Right lobe of liver (tissue), 6 donors: Measurements from ENCODE around the gene ATXN10. TPM values are rescaled to one million over a fixed set of nuclear protein-coding genes. Genes with fewer than 3 reads are reported as not detected.

Experiments used
- ATAC-seq, 4 donors: fragments of 200-7000 bp; cut with Tn5 transposase; one replicate each; pipeline ENCODE4 v1.9.1; 2020; ENCODE audit warnings: mild to moderate bottlenecking in 4 of 4, moderate library complexity in 4 of 4
- DNase-seq, 3 donors: peaks; one replicate each; pipeline ENCODE4 v3.0.0-alpha.2; 2020
- H3K27ac ChIP-seq, 3 donors: fragments of 200-600 bp; one replicate each; pipeline ENCODE4 v1.8.0; 2022
- H3K27me3 ChIP-seq, 2 donors: fragments of 200-600 bp; one replicate each; pipeline ENCODE4 v1.8.0; 2022
- H3K36me3 ChIP-seq, 4 donors: fragments of 200-600 bp; sonication (generic) in 1 of 4; one replicate each; pipeline versions ENCODE4 v1.5.1 to v1.8.0; 2017 to 2022; ENCODE audit warnings: control low read depth in 1 of 4
- H3K4me1 ChIP-seq, 4 donors: fragments of 200-600 bp; sonication (generic) in 1 of 4; one replicate each; pipeline versions ENCODE4 v1.5.1 to v1.8.0; 2017 to 2022; ENCODE audit warnings: control low read depth in 1 of 4
- H3K4me3 ChIP-seq, 3 donors: fragments of 200-600 bp; one replicate each; pipeline ENCODE4 v1.8.0; 2022
- H3K9me3 ChIP-seq, 4 donors: fragments of 200-600 bp; sonication (generic) in 1 of 4; one replicate each; pipeline versions ENCODE4 v1.5.1 to v1.8.0; 2017 to 2022; ENCODE audit warnings: control low read depth in 1 of 4
- POLR2A ChIP-seq: fragments of 450-650 bp; IDR thresholded peaks from one replicate; pipeline ENCODE4 v1.6.1; 2017; ENCODE audit warnings: antibody characterized with exemption, mild to moderate bottlenecking
- WGBS: methylation state at CpG from one replicate; pipeline ENCODE4 v1.1.6; 2018; ENCODE audit warnings: low coverage, low lambda C conversion rate; ENCODE audit not compliant: insufficient coverage; ENCODE audit errors: missing lambda C conversion rate; 5-methylcytosine and 5-hydroxymethylcytosine counted together
- intact Hi-C, 2 donors: fragments of 100-400 bp; cut with DNase I; formaldehyde crosslinking; loops; one replicate each; pipeline versions ENCODE4 v1.11.2 to v1.14.1; 2022
- total RNA-seq, 6 experiments: library from RNA; depleted of rRNA in 2 of 6; stranded (reverse); fragments of >200 nt in 2 of 6; fragmentation: NEBNext Ultra II Directional in 3 of 6; extraction: Animal tissue kit (Norgen Biotek cat#: 25700) in 3 of 6; gene quantifications; one replicate each; pipeline versions ENCODE4 v1.1.0 to v1.2.4, GENCODE V29; 2016 to 2023
- TF ChIP-seq, protein P1 (sequence below), 4 donors: fragments of 200-600 bp in 3 of 4; fragments of 450-650 bp in 1 of 4; IDR thresholded peaks; one replicate each; pipeline versions ENCODE4 v1.5.1 to v1.8.0; 2016 to 2022; ENCODE audit warnings: antibody characterized with exemption in 4 of 4, mild to moderate bottlenecking in 2 of 4
- donor health status: DM: no; HTN: yes; CAD: no.
- donor health status: DM: no; HTN: no; CAD: no.
- donor health status: DM: no; HTN: no; CAD: no.
- donor health status: DM: no; HTN: yes; CAD: no.
- donor health status: DM: no; HTN: yes; CAD: no.

Gene ATXN10
- total RNA-seq, 6 experiments from 2014 or later: 70.0 to 118 (median 84.3) TPM

GRCh38 chr22:45768490-45768889, 96.9 kb downstream of the ATXN10 start:
- Histone ChIP-seq H3K36me3 (no peaks in the 10 kb centered on the region), H3K9me3 (no peaks in the 10 kb centered on the region), H3K27ac (no peak overlapping the region), H3K27me3 (no peaks in the 10 kb centered on the region), H3K4me3 (no peak overlapping the region), H3K4me1 (no peaks in the 10 kb centered on the region)
- intact Hi-C loops: no loop called here
- ATAC-seq (no peak), DNase-seq (no peak)
- 97% methylated on average over 3 of the region's 3 CpGs for WGBS
- TF ChIP-seq, protein P1, sequence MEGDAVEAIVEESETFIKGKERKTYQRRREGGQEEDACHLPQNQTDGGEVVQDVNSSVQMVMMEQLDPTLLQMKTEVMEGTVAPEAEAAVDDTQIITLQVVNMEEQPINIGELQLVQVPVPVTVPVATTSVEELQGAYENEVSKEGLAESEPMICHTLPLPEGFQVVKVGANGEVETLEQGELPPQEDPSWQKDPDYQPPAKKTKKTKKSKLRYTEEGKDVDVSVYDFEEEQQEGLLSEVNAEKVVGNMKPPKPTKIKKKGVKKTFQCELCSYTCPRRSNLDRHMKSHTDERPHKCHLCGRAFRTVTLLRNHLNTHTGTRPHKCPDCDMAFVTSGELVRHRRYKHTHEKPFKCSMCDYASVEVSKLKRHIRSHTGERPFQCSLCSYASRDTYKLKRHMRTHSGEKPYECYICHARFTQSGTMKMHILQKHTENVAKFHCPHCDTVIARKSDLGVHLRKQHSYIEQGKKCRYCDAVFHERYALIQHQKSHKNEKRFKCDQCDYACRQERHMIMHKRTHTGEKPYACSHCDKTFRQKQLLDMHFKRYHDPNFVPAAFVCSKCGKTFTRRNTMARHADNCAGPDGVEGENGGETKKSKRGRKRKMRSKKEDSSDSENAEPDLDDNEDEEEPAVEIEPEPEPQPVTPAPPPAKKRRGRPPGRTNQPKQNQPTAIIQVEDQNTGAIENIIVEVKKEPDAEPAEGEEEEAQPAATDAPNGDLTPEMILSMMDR (IDR thresholded peaks at IDR 0.05): no peak
- no peak for TF ChIP-seq POLR2A

DNA sequence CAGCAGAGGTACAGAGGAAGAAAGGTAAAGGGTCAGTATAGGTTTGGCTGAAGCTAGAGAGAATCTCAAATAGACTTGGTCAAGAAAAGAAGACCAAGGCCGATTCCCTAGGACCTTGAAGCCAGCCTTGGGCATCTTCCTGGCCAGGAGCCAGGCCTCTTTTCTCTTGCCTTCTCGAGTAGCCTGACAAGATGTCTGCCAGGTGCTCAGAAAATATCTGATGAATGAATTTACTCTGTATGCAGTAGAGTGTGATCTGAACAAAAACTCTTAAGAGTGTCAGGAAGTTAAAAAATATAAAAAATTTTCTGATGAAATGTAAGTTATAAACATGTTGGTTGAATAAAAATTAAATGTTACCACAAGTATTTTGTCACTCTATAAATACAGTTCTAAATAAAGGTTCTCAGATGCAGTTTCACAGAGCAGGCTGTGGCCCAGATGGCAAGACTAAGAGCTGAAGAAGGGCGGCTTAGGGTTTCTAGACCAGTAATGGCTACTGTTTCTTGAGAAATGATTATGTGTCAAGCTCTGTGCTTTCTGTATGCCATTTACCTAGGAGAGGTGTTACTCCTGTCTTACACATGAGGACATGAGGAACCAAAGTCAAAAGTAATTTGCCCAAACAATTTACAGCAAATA, 98.1 kb downstream of the ATXN10 start:
- no peaks in the 10 kb centered on the region for H3K27me3 ChIP-seq
- no peaks in the 10 kb centered on the region for H3K9me3 ChIP-seq
- DNase-seq (no peak), ATAC-seq (no peak)
- TF ChIP-seq, protein P1 (IDR thresholded peaks at IDR 0.05): no peak
- no peak for TF ChIP-seq POLR2A
- H3K36me3 ChIP-seq: no peaks in the 10 kb centered on the region
- intact Hi-C loops: no loop called here
- no peak overlapping the region for H3K27ac ChIP-seq
- 81% methylated on average over 3 of the region's 3 CpGs for WGBS
- no peaks in the 10 kb centered on the region for H3K4me1 ChIP-seq
- no peak overlapping the region for H3K4me3 ChIP-seq

DNA sequence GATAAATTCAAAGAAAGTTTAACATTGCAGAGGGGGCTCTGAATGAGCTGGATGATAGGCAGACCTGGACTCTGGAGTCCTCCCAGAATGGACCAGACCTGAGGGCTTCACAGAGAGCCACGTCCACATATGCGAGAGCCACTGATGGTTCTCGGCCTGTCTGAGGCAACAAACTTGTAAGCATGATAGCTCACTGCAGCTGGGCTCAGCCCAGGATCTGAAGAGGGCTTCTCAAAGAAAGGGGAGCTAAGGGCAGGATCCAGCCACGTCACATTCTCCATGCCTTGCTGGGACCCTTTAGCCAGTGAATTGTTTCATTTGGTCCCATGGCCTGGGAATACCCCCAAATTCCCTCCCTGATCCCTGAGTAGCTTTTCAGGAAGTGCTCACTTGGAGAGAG, 98.9 kb downstream of the ATXN10 start:
- Histone ChIP-seq H3K36me3 (no peaks in the 10 kb centered on the region), H3K9me3 (no peaks in the 10 kb centered on the region), H3K27me3 (no peaks in the 10 kb centered on the region), H3K4me3 (no peak overlapping the region), H3K4me1 (no peaks in the 10 kb centered on the region), H3K27ac (no peak overlapping the region)
- WGBS: 95% methylated on average over 3 of the region's 4 CpGs
- intact Hi-C loops: no loop called here
- TF ChIP-seq, protein P1 (IDR thresholded peaks at IDR 0.05): no peak
- TF ChIP-seq POLR2A: no peak
- ATAC-seq (no peak), DNase-seq (no peak)

- H3K36me3 ChIP-seq: no peaks in the 10 kb centered on the region
- no peaks in the 10 kb centered on the region for H3K27me3 ChIP-seq
- no peaks in the 10 kb centered on the region for H3K9me3 ChIP-seq
- ATAC-seq: no peak
- no peak for TF ChIP-seq POLR2A
- TF ChIP-seq, protein P1 (IDR thresholded peaks at IDR 0.05): no peak
- no peak for DNase-seq
- H3K4me3 ChIP-seq: no peak overlapping the region
- 100% methylated on average over 2 of the region's 3 CpGs for WGBS
- no peak overlapping the region for H3K27ac ChIP-seq
- H3K4me1 ChIP-seq: no peaks in the 10 kb centered on the region
- intact Hi-C loops: no loop called here
Measured at GRCh38 chr22:45771057-45771456, 99.4 kb downstream of the ATXN10 start.

DNA sequence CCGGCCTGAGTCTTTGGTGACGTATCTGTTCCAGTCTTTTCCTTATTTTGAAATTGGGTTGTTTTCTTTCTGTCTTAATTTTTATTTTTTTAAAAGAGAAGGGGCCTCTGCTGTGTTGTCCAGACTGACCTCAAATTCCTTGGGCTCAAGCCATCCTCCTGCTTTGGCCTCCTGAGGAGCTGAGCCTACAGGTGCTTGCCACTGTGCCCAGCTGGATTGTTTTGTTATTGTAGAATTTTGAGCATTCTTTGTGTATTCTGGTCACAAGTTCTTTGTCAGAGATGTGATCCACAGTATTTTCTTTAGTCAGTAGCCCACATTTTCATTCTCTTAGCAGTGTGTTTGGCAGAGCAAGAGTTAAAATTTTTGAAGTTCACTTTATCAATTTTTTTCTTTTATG, 100.1 kb downstream of the ATXN10 start:
- no peak overlapping the region for H3K4me3 ChIP-seq
- no peaks in the 10 kb centered on the region for H3K4me1 ChIP-seq
- H3K27me3 ChIP-seq: no peaks in the 10 kb centered on the region
- intact Hi-C loops: no loop called here
- DNase-seq (no peak), ATAC-seq (no peak)
- no peaks in the 10 kb centered on the region for H3K9me3 ChIP-seq
- 100% methylated on average over 2 of the region's 2 CpGs for WGBS
- no peaks in the 10 kb centered on the region for H3K36me3 ChIP-seq
- no peak for TF ChIP-seq POLR2A
- TF ChIP-seq, protein P1 (IDR thresholded peaks at IDR 0.05): no peak
- H3K27ac ChIP-seq: no peak overlapping the region
